Activated CD8-positive, alpha-beta memory T cell treated with anti-CD3 and anti-CD28 coated beads, Interleukin-2, amount 50 U/mL, for 1 hour (primary cell): ENCODE data around the gene BBOF1.
"Not testable (repeated sequence)": the region's sequence is repeated elsewhere in the genome, so short reads cannot be mapped to it uniquely, and the experiment has no call there.

Experiments
- DNase-seq: peaks from one replicate; pipeline ENCODE4 v3.0.0-alpha.2; 2020; ENCODE audit errors: extremely low read depth

BBOF1 gene, protein sequence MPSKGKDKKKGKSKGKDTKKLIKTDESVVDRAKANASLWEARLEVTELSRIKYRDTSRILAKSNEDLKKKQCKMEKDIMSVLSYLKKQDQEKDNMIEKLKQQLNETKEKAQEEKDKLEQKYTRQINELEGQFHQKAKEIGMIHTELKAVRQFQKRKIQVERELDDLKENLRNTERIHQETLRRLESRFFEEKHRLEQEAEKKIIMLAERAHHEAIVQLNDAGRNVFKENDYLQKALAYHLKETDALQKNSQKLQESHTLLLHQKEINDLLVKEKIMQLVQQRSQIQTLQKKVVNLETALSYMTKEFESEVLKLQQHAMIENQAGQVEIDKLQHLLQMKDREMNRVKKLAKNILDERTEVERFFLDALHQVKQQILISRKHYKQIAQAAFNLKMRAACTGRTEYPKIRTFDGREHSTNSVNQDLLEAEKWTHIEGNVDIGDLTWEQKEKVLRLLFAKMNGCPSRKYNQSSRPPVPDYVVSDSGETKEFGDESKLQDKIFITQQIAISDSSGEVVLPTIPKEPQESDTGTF

DNA sequence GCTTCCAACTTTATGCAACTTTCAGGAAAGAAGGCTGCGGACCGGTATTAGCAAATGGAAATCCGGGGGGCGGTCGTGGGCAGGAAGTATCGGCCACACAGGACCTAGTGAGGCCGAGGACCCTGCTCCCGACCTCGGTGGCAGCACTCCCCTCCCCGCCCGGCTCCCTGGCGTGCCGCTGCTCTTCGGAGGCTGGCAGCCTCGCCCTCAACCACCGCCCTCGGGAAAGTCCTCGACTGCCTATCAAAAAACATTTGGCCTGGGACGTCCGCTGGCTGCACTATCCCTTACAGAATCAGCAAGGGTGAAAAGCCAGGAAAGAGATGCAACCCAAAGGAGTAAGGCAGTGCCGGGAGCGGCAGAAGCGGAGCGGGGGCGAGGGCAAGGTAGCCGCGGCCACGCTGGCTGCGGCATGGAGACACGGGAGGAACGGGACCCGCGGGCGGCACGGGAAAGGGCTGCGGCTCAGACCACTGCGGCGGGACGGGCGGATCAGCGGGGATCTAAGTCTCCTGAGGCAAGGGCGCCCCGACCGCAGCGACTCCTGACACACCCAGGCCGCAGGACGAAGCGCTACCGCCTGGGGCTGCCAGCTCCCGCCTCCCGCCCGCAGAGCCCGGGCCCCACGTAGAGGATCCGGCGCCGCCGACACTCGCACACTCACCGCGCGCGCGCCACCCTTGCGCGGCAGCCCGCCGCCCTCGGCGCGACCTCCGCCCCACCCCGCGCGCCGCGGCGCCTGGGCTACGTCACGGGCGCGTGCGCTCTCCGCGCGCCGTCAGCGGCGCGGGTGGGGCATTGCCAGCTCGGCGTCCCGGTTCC is at the start of gene BBOF1, which contains the start of gene ENTPD5:
TSS of gene BBOF1 (plus strand) at position 764 of the 822 bp plus-strand sequence. CDS start 130 bp downstream, outside the sequence.
TSS of gene ENTPD5 (minus strand) at position 703 of the 822 bp plus-strand sequence. CDS start 31,186 bp downstream, outside the sequence.
- DNase-seq = peak; percentile 51

DNA sequence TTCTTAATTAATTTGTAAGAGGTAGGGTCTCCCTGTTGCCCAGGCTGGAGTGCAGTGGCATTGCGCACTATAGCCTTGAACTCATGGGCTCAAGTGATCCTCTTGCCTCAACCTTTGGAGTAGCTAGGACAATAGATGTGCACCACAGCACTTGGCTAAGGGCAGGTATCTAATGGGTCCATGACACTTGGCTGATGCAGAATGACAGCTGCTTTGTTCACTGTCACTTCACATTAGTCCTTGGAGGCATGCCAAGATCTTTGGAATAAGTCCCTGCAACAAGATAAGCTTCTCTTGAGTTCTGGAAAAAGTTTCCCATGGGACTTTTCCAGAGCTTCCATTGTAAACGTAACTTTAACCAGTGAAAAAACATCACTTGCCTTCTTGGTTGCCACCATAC is 45.7 kb upstream of the BBOF1 start:
- no peak for DNase-seq

DNA sequence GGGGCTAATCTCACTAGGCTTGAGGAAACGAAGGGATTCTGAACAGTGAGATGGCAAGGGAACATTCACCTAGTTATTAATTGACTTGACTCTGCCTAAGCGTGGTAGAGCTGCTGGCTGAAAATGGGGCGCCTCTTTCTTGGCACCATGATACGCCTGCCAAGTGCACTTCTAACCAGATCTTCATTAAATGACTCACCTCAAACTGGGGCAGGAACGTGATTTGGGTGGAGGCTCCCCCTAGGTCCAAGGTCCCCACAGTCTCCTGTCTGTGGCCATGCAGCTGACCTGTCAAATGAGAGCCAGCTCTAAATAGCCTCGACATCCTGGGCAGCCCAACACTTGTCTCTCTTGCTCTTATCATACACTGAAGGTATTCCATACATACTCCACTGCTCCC is 43.0 kb upstream of the BBOF1 start:
- no peak for DNase-seq

DNA sequence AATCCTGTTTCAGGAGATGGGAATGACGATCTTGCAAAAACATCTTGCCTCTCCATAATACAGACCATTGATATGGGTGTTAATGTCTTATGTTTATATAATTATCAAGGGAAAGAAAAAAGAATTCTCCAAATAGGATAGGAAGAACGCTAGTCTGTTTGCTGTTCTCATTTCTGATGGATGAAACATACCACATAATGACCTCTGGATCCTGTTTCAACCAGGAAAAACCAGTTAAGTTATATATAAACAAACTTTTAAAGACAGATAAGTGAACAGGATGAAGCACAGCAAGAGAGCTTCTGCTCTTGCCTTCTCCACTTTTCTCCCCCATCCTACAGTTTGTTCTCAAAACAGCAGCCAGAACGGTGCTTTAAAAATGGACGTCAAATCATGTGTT is 41.3 kb upstream of the BBOF1 start:
- DNase-seq = no peak

DNA sequence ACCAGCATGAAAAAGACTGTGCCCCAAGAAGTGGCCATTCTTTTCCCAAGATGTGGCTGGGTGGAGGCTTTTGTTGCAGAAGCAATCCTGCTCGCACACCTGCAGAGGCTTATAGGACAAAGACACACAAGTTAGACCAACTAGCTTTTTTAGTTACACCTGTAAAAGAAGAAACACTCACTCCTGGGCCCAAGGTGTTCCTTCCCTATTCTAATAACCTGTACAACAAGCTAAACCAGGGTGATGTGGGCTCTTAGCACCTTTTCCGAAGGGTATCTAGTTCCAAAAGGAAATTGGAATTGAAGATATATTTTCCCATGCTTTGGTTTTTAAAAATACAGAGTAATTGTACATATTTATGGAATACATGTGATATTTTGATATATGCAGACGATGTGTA is 31.1 kb upstream of the BBOF1 start:
- no peak for DNase-seq

DNA sequence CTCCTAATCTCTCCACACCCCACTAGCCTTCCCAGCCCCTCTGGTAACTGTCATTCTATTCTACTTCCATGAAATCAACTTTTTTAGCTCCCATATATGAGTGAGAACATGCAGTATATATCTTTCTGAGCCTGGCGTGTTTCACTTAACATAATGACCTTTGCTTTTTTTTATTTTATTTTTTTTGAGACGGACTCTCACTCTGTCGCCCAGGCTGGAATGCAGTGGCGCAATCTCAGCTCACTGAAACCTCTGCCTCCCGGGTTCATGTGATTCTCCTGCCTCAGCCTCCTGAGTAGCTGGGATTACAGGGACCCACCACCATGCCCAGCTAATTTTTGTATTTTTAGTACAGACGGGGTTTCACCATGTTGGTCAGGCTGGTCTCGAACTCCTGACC is 30.5 kb upstream of the BBOF1 start:
- DNase-seq = not testable (repeated sequence)

DNA sequence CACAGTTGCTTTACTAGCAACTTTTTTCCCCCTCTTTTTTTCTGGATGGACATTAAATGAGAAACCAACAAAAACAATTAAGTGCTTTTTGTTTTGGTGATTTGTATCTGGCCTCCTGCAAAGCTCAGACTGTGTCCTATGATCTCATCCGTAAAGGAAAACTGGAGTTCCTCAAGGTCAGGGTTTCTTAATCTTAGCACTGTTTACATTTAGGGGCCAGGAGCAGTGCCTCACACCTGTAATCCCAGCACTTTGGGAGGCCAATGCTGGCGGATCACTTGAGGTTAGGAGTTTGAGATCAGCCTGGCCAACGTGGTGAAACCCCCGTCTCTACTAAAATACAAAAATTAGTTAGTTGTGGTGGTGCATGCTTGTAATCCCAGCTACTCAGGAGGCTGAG is 28.1 kb upstream of the BBOF1 start:
- no peak for DNase-seq

DNA sequence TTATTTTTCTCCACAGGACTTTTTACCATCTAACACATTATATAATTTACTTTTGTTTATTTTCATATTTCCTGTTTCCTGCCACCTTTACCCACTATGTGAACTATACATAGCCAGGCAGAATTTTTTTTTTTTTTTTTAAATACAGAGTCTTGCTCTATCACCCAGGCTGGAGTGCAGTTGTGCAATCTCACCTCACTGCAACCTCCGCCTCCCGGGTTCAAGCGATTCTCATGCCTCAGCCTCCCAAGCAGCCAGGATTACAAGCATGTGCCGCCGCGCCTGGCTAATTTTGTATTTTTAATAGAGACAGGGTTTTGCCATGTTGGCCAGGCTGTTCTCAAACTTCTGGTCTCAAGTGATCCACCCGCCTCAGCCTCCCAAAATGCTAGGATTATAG is 24.2 kb upstream of the BBOF1 start:
- DNase-seq = not testable (repeated sequence)

DNA sequence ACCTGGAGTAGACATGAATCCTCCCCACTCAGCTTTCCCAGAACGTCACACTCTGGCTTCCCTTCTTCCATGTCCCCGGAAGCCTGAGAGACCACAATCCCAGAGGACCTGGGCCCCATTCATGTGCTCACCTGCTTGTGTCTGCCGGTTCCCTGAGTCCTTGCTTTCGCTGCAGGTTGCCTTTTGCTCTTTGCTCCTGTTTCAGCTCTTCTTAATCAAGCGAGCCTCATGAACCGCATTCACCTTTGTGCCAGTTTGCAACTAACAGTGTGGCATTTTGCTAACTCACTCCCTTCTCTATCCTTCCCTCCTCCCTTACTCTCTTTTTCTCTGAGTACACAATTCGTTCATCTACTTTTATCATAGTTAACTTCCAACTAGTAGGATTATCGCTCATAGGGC is 23.2 kb upstream of the BBOF1 start:
- no peak for DNase-seq

DNA sequence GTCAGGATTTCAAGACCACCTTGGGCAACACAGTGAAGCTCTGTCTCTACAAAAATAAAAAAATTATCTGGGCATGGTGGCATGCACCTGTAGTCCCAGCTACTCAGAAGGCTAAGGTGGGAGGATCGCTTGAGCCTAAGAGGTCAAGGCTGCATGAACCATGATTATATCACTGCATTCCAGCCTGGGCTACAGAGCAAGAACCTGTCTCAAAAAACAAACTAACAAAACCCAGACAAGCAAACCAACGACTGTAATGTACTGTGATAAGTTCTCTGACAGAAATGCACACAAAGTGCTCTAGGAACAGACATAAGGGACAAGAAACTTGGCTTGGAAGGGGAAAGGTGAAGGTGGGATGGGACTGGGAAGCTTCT is 22.4 kb upstream of the BBOF1 start:
- no peak for DNase-seq

DNA sequence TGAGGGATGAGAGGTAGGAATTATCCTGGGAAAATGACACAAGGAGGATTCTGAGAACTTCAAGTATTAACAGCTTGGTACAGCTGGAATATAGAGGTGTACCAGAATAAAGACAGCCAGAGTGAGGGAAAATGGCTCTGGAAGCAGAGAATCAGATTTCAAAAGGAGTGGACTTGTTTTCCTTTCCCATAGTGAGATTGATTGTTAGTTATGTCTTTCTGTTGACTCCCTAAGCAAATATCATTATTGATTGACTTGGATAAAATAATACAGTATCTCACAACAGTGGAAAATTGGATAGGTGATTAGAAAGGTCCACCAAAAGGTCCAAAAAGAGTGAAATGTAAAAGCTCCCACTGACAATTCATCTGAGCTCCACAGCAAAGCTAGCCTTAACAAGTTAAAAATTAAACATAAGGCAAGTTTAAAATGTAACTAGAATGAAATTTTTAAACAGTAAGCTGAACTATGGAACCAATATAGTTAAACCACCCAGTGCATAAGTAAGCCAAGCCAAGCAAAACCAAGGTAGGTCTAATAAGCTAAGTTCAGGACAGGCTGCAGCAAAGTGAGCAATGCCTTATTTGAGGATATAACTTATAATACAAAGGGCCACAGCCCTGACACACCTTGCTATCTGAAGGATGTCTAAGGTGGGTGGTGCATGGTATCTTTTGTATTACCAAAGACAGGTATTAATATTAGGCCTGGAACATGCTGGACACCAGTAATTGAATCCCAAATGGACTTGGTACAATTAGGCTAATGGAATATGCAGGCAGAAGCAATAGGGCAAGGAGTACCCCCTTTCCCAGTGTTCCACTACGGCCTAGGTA is 21.8 kb upstream of the BBOF1 start:
- no peak for DNase-seq

DNA sequence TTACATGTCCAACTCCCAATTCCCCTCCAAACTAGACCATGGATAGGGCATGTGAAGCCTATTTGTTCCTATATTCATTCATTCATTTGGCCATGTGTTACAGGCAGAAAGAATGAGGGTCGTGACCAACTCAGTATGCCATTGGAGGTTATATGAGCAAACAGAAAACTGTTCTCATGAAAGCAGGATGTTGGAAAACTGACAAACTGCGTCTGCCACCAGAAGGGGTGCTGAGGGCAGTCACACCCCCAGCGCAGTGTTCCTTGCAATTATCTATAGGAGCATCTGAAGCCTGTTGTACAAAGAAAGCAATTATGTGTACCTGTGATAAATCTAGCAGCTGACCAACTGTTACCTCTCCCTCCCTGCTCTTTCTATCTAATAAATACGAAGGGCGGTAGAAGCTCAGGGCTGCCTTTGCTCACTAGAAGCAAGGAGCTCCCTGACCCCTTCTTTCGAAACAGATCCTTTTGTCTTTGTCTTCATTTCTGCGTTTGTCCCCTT is 21.2 kb upstream of the BBOF1 start:
- DNase-seq = no peak

DNA sequence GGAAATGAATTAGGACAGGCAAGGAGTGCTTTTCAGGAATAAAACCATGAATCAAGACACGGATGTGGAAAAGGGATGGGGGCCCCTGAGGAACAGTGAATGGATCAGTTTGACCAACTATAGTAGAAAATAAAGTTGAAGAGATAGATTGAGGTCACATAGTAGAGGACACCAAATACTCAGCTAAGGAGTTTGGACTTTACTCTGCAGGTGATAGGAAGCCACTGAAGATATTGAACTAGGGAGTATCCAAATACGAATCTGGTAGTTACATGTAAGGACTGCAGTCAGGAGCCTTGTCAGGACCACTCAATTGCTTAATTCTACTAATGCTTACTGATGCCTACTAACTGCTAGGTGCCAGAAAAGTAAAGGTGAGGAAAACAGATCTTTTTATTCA is 20.4 kb upstream of the BBOF1 start:
- DNase-seq = no peak

DNA sequence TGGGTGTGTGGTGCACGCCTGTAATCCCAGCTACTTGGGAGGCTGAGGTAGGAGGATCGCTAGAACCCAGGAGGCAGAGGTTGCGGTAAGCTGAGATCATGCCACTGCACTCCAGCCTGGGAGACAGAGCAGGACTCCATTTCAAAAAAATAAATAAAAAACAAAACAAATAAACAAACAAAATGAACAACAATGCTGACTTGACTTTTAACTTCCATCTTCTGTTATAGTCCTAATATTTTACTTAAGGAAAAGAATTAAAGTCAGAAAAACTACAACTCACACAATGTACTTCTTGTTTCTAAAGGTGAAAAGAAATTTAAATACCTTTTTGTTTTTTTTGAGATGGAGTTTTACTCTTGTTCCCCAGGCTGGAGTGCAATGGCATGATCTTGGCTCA is 13.5 kb upstream of the BBOF1 start:
- not testable (repeated sequence) for DNase-seq

DNA sequence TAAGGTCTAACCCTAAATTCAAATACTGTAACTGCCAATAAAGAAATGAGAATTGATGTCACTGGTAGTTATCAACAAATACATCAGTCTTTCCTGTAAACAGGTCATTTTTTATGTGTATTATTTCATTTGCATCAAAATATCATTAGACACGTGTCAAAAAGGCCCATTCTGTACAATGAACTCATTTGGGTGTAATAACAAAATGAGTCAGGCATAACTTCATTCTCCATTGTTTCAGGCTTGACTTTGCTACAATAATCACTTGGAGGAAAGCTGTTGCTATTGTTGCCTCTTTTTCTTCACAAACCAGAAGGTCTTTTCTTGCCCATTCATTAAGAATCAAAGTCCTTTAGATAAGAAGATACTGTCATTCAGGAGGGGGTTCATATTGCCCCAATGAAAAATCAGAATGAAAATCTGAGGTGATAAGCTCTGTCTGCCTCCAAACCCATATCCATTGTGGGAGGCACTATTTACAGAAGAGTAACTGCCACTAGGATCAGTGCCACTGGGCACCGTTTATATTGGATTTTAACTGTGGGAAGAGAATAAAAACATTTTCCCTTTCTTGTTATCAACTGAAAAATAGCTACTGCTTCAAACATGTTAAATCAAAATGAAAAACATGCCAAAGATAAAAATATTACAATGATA is 10.2 kb upstream of the BBOF1 start:
- no peak for DNase-seq

DNA sequence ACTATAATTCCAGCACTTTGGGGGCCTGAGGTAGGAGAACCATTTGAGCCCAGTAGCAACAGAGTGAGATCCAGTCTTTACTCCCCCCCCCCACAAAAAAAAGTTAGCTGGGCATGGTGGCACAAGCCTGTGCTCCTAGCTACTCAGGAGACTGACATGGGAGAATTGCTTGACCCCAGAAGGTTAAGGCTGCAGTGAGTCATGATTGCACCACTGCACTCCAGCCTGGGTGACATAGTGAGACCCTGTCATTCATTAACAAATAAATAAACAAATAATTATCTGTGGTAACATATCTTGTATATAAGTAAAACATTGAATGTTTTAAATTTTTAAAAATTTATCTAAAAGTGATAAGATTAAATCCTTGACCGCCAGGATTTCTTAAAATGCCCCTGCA is 4.8 kb upstream of the BBOF1 start:
- no peak for DNase-seq

DNA sequence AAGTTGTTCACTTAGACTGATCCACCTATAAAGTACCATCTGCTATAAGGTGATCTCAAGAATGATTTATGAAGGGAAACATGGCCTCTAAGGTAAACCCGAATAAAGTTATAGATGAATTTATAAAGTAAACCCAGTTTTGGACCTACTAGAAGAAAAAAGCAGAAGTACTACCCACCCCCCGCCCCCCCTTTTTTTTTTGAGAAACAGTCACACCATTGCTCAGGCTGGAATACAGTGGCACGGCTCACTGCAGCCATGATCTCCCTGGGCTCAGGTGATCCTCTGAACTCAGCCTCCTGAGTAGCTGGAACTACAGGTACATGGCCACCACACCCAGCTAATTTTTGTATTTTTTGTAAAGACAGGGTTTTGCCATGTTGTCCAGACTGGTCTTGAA is 4.0 kb upstream of the BBOF1 start:
- DNase-seq = no peak

DNA sequence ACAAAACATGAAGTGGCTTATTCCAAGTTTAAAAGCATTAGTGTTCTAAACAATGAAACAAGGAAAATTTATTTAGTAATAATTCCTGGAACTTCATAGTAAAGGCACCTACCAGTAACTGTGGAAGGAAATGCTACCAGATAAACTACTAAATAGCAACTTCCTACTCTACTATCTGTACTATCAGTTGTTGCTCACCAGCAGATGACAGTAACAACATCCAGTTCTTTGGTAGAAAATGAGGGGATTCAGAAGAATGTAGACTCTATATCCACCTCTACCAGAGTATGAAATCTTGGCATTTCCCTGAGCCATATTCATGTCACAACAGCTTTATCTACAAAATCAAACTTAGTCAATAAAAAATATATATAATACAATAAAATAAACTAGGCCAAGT is 3.2 kb upstream of the BBOF1 start:
- DNase-seq = no peak

DNA sequence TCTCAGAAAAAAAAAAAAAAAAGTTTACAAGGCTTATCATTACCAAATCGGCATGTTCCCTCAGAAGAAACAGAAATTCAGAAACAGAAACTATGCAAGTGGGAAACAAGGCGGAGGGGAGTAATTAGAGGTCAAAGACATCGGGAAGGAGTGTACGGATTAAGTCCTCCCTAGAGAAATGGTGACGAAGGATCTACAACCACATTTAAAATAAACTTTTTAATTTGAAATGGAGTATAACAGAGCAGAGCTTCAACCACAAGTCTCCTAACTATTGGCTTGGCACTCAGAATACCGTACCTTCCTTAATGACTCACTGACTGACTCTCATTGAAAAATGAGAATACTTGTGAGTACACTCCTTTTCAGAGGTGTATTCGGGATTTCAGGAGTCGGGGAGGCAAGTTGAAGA is 969 bp upstream of the BBOF1 start:
- DNase-seq = no peak

DNA sequence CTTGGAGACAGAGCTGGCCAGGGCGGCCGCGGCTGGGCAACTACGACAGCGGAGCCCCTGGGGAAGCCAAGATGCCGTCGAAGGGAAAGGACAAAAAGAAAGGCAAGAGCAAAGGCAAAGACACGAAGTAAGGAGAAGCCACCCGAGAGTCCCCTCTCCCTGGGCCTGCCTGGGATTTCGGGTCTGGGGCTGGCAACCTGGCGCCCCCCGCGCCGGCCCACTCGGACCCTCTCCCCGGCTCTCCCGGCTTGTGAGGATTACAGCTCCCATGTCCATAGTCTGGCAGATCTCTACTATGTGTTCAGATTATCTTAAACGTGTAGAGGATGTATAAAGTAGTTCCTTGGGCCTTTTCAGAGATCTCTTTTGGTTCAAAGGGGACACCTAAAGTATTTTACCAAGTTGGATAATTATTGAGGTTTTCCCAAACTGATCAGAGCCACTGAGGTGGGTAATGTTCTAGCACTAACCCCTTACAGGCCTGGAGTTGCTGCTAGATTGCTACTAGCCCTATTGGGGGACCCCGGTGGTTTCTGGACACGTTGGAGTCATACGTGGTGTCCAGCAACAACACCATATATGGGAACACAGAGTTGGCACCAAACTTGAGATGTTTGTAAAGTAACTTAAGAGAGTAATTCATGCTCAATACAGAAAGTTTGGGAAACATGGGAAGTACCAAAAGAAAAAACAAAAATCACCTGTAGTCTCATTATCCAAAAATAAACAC is 424 bp downstream of the BBOF1 start:
- DNase-seq = no peak
